Erythroblast (primary cell): ENCODE measurements around the gene CDS1.

Experiments used
- GATA1 ChIP-seq: IDR thresholded peaks from 2 replicates; pipeline ENCODE4 v1.6.1; 2011; ENCODE audit warnings: low read depth, mild to moderate bottlenecking, control low read depth, low read length, moderate library complexity
- POLR2A ChIP-seq: IDR thresholded peaks from 2 replicates; pipeline ENCODE4 v1.6.1; 2011; ENCODE audit warnings: mild to moderate bottlenecking, low read length

GRCh38 chr4:84690481-84690880, 107.6 kb downstream of the CDS1 start:
- TF ChIP-seq POLR2A = no peak
- no peak for TF ChIP-seq GATA1
